Brain microvascular endothelial cell (primary cell): Measurements from ENCODE around the gene ABCC4.

Experiments used
- DNase-seq: peaks from one replicate; pipeline ENCODE4 v3.0.0-alpha.2; 2020
- H3K27ac ChIP-seq: fragments of 250-450 bp; sonication (Bioruptor Pico); 2 replicates; pipeline ENCODE4 v1.5.1; 2020; ENCODE audit warnings: mild to moderate bottlenecking, moderate library complexity
- H3K27me3 ChIP-seq: fragments of 250-450 bp; sonication (Bioruptor Pico); replicated peaks from 2 replicates; pipeline ENCODE4 v1.5.1; 2020; ENCODE audit warnings: mild to moderate bottlenecking
- H3K36me3 ChIP-seq: fragments of 250-450 bp; sonication (Bioruptor Pico); replicated peaks from 2 replicates; pipeline ENCODE4 v1.5.1; 2020; ENCODE audit warnings: mild to moderate bottlenecking
- H3K4me3 ChIP-seq: 2 replicates; pipeline ENCODE4 v1.5.1; 2011; ENCODE audit warnings: low read depth, mild to moderate bottlenecking, control low read depth, low read length, moderate library complexity
- in situ Hi-C: cut with HindIII; loops from 2 replicates; pipeline ENCODE4 v1.10.0; 2017; ENCODE audit warnings: low sequenced_read_pairs, low pct_ligation_motif_present
- TF ChIP-seq, protein P1 (sequence below): IDR thresholded peaks from 2 replicates; pipeline ENCODE4 v1.5.1; 2011; ENCODE audit warnings: low read depth, mild to moderate bottlenecking, moderate library complexity, low read length, control low read depth, inconsistent platforms; ENCODE audit errors: missing control alignments

ABCC4 gene

DNA sequence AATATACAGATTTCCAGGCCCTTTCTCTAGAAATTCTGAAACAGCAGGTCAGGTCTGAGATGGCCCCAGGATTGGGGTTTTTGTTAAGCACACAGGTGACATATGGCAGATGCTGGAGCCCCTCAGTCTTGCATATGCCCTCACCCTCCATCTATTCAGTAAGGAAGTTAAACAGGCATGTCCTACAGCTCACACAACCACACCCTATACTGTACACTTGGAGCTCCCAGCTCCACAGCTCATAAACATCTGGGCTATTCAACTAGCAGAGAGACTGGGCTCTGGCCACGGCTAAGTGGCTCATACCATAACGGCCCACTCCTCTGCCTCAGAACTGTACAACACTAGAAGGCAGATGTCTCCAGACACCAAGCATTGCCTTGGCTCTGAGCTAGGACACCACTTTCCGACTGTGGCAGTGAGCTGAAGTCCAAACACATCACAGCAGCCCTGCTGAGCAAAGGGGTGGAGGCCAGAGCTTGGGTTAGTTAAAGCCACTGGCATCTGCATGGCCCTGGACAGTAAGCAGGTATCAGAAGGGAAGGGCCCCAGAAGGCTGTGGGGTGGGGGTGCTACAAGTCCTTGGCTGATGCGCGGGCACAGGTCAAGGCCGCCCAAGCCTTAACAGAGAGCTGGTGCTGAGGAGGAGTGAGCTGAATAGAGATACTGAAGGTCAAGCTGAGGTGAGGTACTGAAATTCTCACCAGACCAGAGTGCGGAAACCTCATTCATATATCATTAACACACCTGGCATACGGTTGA lies 79.1 kb downstream of the ABCC4 start:
- Histone ChIP-seq H3K27me3 (no peaks in the 10 kb centered on the region), H3K36me3 (no peaks in the 10 kb centered on the region), H3K27ac (no peak overlapping the region), H3K4me3 (no peak overlapping the region)
- in situ Hi-C loops = no loop called here
- DNase-seq = no peak
- TF ChIP-seq, protein P1, sequence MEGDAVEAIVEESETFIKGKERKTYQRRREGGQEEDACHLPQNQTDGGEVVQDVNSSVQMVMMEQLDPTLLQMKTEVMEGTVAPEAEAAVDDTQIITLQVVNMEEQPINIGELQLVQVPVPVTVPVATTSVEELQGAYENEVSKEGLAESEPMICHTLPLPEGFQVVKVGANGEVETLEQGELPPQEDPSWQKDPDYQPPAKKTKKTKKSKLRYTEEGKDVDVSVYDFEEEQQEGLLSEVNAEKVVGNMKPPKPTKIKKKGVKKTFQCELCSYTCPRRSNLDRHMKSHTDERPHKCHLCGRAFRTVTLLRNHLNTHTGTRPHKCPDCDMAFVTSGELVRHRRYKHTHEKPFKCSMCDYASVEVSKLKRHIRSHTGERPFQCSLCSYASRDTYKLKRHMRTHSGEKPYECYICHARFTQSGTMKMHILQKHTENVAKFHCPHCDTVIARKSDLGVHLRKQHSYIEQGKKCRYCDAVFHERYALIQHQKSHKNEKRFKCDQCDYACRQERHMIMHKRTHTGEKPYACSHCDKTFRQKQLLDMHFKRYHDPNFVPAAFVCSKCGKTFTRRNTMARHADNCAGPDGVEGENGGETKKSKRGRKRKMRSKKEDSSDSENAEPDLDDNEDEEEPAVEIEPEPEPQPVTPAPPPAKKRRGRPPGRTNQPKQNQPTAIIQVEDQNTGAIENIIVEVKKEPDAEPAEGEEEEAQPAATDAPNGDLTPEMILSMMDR = no peak

DNA sequence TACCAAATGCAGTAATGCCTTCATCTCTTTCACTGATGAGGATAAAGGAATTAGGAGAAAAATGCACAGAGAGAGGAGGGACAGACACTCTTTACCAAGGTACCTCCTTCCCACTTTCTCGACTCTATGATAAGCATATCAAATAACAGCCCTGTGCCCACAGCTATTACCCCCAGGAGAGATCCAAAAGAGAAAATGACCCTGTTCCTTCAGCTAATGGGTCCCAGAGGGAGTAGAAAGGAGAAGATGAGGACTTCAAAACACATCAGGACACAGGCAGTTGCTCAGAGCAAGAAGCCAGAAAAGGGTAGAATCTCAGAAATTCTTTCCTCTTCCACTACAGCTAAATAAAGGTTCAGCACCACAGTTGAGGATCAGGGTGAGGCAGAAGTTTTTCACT lies 80.6 kb downstream of the ABCC4 start:
- no peaks in the 10 kb centered on the region for H3K36me3 ChIP-seq
- no peak overlapping the region for H3K4me3 ChIP-seq
- TF ChIP-seq, protein P1 = no peak
- DNase-seq = no peak
- H3K27ac ChIP-seq = no peak overlapping the region
- H3K27me3 ChIP-seq = no peaks in the 10 kb centered on the region
- in situ Hi-C loops = no loop called here

DNA sequence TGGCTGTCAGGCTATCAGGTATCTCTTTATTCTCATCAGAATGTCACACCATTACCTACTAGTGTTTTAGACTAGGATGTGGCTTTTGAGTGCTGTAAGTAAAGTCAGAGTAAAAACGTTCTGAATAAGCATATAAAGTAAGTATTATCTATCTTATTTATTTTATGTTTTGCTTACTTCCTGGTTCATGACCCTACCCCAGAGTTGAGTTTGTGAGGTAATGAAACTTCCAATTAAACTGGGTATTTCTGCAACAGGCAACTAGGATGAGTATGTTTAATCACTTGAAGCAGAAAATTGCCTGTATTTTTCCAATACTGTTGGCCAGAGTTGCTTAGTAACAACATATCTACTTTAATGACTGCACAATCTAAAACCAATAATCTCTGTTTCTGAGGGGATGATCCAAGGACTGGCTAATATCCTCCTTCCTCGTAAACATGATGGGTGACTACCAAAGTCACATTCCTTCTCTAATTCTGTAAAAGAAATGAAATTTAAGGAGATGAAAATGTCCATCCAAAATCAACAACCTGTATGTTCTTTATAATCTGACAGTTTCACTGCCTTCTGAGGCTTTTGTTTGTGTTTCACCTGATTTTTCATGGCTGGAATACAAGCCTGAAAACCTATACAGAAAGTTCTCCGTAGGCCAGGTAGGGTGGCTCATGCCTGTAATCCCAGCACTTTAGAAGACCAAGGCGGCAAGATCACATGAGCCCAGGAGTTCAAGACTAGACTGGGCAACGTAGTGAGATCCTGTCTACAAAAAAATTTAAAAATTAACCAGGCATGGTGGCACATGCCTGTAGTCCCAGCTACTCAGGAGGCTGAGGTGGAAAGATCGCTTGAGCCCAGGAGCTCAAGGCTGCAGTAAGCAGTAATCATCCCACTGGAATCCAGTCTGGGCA lies 83.1 kb downstream of the ABCC4 start:
- TF ChIP-seq, protein P1 = no peak
- in situ Hi-C loops = no loop called here
- H3K36me3 ChIP-seq = no peaks in the 10 kb centered on the region
- no peak for DNase-seq
- H3K27me3 ChIP-seq = no peaks in the 10 kb centered on the region
- H3K4me3 ChIP-seq = no peak overlapping the region
- H3K27ac ChIP-seq = no peak overlapping the region

DNA sequence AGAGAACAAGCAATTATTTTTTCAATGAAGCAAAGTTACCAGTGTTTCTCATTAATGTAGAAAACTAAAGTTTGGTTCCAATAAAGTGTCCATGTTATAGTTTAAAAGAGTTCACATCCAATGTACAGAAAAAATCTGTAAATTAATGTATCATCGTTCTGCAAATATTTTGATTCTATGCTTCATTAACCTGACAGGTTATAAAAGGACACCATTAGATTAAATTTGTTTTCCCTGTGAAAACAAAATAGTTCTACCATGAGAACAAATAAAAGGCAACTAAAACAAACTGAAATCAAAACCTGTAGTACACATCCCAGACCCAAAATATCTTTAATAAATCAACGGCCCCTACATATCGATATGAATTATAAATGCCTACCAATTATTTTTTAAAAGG lies 85.1 kb downstream of the ABCC4 start:
- Histone ChIP-seq H3K4me3 (no peak overlapping the region), H3K27ac (no peak overlapping the region), H3K27me3 (no peaks in the 10 kb centered on the region), H3K36me3 (no peaks in the 10 kb centered on the region)
- in situ Hi-C loops = no loop called here
- DNase-seq = no peak
- TF ChIP-seq, protein P1 = no peak

DNA sequence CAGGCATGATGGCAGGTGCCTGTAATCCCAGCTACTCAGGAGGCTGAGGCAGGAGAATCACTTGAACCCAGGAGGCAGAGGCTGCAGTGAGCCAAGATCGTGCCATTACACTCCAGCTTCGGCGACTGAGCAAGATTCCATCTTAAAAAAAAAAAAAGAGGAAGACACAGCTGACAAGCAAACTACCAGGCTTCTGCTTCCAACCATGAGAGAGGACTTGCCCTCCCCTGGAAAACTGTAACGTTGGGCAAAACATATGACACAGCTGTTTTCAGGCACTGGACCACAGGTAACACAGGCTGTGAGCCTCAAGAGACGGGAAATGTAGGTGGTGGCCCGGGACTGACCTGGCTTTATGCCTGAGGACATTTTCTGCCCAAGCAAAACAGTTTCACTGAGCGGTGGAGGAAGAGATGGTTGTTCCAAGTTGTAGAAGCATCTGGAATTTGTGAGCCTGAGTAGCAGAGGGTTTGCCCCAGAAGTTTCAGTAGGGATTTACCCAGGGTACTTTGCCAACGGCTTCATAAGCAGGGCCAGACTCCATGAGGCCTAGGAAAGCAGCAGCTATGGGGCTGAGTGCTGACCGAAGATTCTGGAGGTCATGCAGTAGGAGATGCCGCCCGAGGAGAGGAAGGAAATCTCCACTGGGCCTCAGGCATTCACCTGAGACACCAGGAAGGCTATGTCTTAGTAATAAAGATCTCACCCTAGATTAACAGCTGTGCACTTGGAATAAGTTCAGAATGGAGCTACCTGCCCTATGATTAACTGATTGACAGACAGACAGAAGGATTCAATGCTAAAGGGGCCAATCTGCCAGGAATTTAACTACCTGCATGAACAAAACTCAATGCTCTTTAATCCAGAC lies 88.0 kb downstream of the ABCC4 start:
- Histone ChIP-seq H3K36me3 (no peaks in the 10 kb centered on the region), H3K27me3 (no peaks in the 10 kb centered on the region), H3K4me3 (no peak overlapping the region), H3K27ac (no peak overlapping the region)
- in situ Hi-C loops = no loop called here
- no peak for DNase-seq
- TF ChIP-seq, protein P1 = no peak
